Measurements from ENCODE around the gene IFNAR1. TPM values are rescaled to one million over a fixed set of nuclear protein-coding genes. Genes with fewer than 3 reads are reported as not detected.

IFNAR1 gene
- total and polyA plus RNA-seq, 2 donors (not counting 1 experiment from before 2014, with no cell fraction given) = 14.8 to 55.7 TPM

GRCh38 chr21:33286076-33286475 lies 38.7 kb upstream of the IFNAR1 start:
- H3K27ac ChIP-seq (ENCODE audit: low read length in 2 of 2) = no peak overlapping the region
- DNase-seq = no peak
- no peak overlapping the region for H3K4me3 ChIP-seq (ENCODE audit: control extremely low read depth in 1 of 5, extremely low read depth in 1 of 5, insufficient read depth in 1 of 5, low read depth in 2 of 5, low read length in 4 of 5)
- no peak overlapping the region for H3K4me2 ChIP-seq (replicated peaks; ENCODE audit: low read depth, low read length, poor library complexity, severe bottlenecking)
- Mint-ChIP-seq H3K4me1 (peaks cover 2% of the 10 kb centered on the region), H3K9me3 (ENCODE audit: insufficient read depth) (no peaks in the 10 kb centered on the region), H3K27ac (peak overlapping the region; percentile 56), H3K27me3 (no peaks in the 10 kb centered on the region), H3K4me3 (no peak overlapping the region)
- no peak overlapping the region for H2AFZ ChIP-seq (ENCODE audit: insufficient read depth, low read depth, low read length, poor library complexity, severe bottlenecking)
- ATAC-seq (ENCODE audit: low read depth) = no peak
- peaks cover 7% of the 10 kb centered on the region for H4K20me1 ChIP-seq (ENCODE audit: control insufficient read depth, insufficient read depth, low read length, poor library complexity, severe bottlenecking)
- intact Hi-C loops (cut with micrococcal nuclease) = no loop called here
- no peaks in the 10 kb centered on the region for H3K4me1 ChIP-seq (ENCODE audit: control insufficient read depth in 2 of 2, insufficient read depth in 2 of 2, low read length in 2 of 2)
- TF ChIP-seq CTCF (IDR thresholded peaks at IDR 0.05) (no peak), EZH2 (IDR thresholded peaks at IDR 0.05; ENCODE audit: borderline replicate concordance, insufficient read depth, low read depth, low read length, poor library complexity, severe bottlenecking) (no peak)
- ChIA-PET CTCF (interaction anchor here (1.1 to 1.9 kb wide), 3 partner anchors 14 to 320 kb away, joined by 3 to 6 read pairs (median 3); no protein-coding TSS in a partner anchor), POLR2A (no interaction called here)
- no peaks in the 10 kb centered on the region for H3K9me3 ChIP-seq (ENCODE audit: control extremely low read depth in 1 of 3, control insufficient read depth in 2 of 3, insufficient read depth in 1 of 3, low read length in 2 of 3)
- peaks cover 6 to 85% of the 10 kb centered on the region in 2 experiments for H3K36me3 ChIP-seq (replicated peaks in 1 of 2; ENCODE audit: control extremely low read depth in 1 of 2, control insufficient read depth in 1 of 2, extremely low read depth in 1 of 2, insufficient read depth in 2 of 2, low read length in 1 of 2)
- H3K27me3 ChIP-seq (replicated peaks in 1 of 4; ENCODE audit: control extremely low read depth in 1 of 4, control insufficient read depth in 3 of 4, insufficient read depth in 4 of 4, low read length in 3 of 4) = no peaks in the 10 kb centered on the region
- H3K79me2 ChIP-seq (ENCODE audit: control insufficient read depth, insufficient read depth, low read length) = peaks cover 55% of the 10 kb centered on the region
- WGBS (ENCODE audit: insufficient coverage) = 91% methylated on average over 11 of the region's 11 CpGs
- H3K9ac ChIP-seq (ENCODE audit: low read length) = no peak overlapping the region

- Histone ChIP-seq H3K9ac (ENCODE audit: low read length) (no peak overlapping the region), H3K4me1 (ENCODE audit: control insufficient read depth in 2 of 2, insufficient read depth in 2 of 2, low read length in 2 of 2) (no peaks in the 10 kb centered on the region), H3K4me3 (ENCODE audit: control extremely low read depth in 1 of 5, extremely low read depth in 1 of 5, insufficient read depth in 1 of 5, low read depth in 2 of 5, low read length in 4 of 5) (no peak overlapping the region), H3K9me3 (ENCODE audit: control extremely low read depth in 1 of 3, control insufficient read depth in 2 of 3, insufficient read depth in 1 of 3, low read length in 2 of 3) (no peaks in the 10 kb centered on the region), H3K79me2 (ENCODE audit: control insufficient read depth, insufficient read depth, low read length) (peaks cover 58% of the 10 kb centered on the region), H3K36me3 (replicated peaks in 1 of 2; ENCODE audit: control extremely low read depth in 1 of 2, control insufficient read depth in 1 of 2, extremely low read depth in 1 of 2, insufficient read depth in 2 of 2, low read length in 1 of 2) (peaks cover 5 to 85% of the 10 kb centered on the region in 2 experiments), H3K27ac (ENCODE audit: low read length in 2 of 2) (no peak overlapping the region), H3K27me3 (replicated peaks in 1 of 4; ENCODE audit: control extremely low read depth in 1 of 4, control insufficient read depth in 3 of 4, insufficient read depth in 4 of 4, low read length in 3 of 4) (no peaks in the 10 kb centered on the region), H4K20me1 (ENCODE audit: control insufficient read depth, insufficient read depth, low read length, poor library complexity, severe bottlenecking) (peaks cover 7% of the 10 kb centered on the region), H2AFZ (ENCODE audit: insufficient read depth, low read depth, low read length, poor library complexity, severe bottlenecking) (no peak overlapping the region), H3K4me2 (replicated peaks; ENCODE audit: low read depth, low read length, poor library complexity, severe bottlenecking) (no peak overlapping the region)
- CTCF ChIA-PET = interaction anchor here (1.1 to 1.9 kb wide), 3 partner anchors 13 to 319 kb away, joined by 3 to 6 read pairs (median 3); no protein-coding TSS in a partner anchor
- Mint-ChIP-seq H3K27ac (peak overlapping the region; percentile 13), H3K9me3 (ENCODE audit: insufficient read depth) (no peaks in the 10 kb centered on the region), H3K4me1 (peaks cover 2% of the 10 kb centered on the region), H3K27me3 (no peaks in the 10 kb centered on the region), H3K4me3 (no peak overlapping the region)
- 88% methylated on average over 5 of the region's 15 CpGs for WGBS (ENCODE audit: insufficient coverage)
- TF ChIP-seq CTCF (IDR thresholded peaks at IDR 0.05) = no peak
- TF ChIP-seq EZH2 (IDR thresholded peaks at IDR 0.05; ENCODE audit: borderline replicate concordance, insufficient read depth, low read depth, low read length, poor library complexity, severe bottlenecking) = no peak
- no peak for ATAC-seq (ENCODE audit: low read depth)
- intact Hi-C loops (cut with micrococcal nuclease) = no loop called here
- POLR2A ChIA-PET = no interaction called here
- no peak for DNase-seq
Observed at GRCh38 chr21:33286600-33287456, 37.9 kb upstream of the IFNAR1 start.
